HPDE6-E6E7 (cell line): ENCODE measurements around the gene CUX1.
"Not testable (repeated sequence)": the region's sequence is repeated elsewhere in the genome, so short reads cannot be mapped to it uniquely, and the experiment has no call there.

Experiments
- DNase-seq: peaks from one replicate; pipeline ENCODE4 v3.0.0; 2011; ENCODE audit warnings: missing footprints; ENCODE audit errors: extremely low spot score

The CUX1 gene

GRCh38 chr7:101917566-101917965, 100.1 kb downstream of the CUX1 start:
- DNase-seq, result no peak

GRCh38 chr7:101918426-101918825, 101.0 kb downstream of the CUX1 start:
- DNase-seq, result no peak

- no peak for DNase-seq
Measured at GRCh38 chr7:101919363-101920115, 102.1 kb downstream of the CUX1 start.

- no peak for DNase-seq
Measured at GRCh38 chr7:101921061-101921460, 103.6 kb downstream of the CUX1 start.

- DNase-seq, result not testable (repeated sequence)
Measured at GRCh38 chr7:101921546-101922489, 104.4 kb downstream of the CUX1 start.

- DNase-seq, result no peak
Measured at GRCh38 chr7:101922631-101923601, 105.5 kb downstream of the CUX1 start.

- DNase-seq, result no peak
Measured at GRCh38 chr7:101923602-101923985, 106.2 kb downstream of the CUX1 start.

- DNase-seq, result no peak
Measured at GRCh38 chr7:101924171-101924570, 106.7 kb downstream of the CUX1 start.

- no peak for DNase-seq
Measured at GRCh38 chr7:101926265-101926664, 108.8 kb downstream of the CUX1 start.

- no peak for DNase-seq
Measured at GRCh38 chr7:101927389-101927788, 110.0 kb downstream of the CUX1 start.

- no peak for DNase-seq
Measured at GRCh38 chr7:101927802-101928201, 110.4 kb downstream of the CUX1 start.

GRCh38 chr7:101929256-101929655, 111.8 kb downstream of the CUX1 start:
- DNase-seq, result no peak

GRCh38 chr7:101929911-101930310, 112.5 kb downstream of the CUX1 start:
- DNase-seq, result not testable (repeated sequence)

- no peak for DNase-seq
Measured at GRCh38 chr7:101932083-101932482, 114.7 kb downstream of the CUX1 start.

- no peak for DNase-seq
Measured at GRCh38 chr7:101933028-101933427, 115.6 kb downstream of the CUX1 start.

GRCh38 chr7:101933688-101934121, 116.3 kb downstream of the CUX1 start:
- no peak for DNase-seq

- no peak for DNase-seq
Measured at GRCh38 chr7:101934618-101935017, 117.2 kb downstream of the CUX1 start.

GRCh38 chr7:101935521-101936141, 118.2 kb downstream of the CUX1 start:
- no peak for DNase-seq

GRCh38 chr7:101936223-101936610, 118.8 kb downstream of the CUX1 start:
- DNase-seq, result no peak

- no peak for DNase-seq
Measured at GRCh38 chr7:101936611-101937231, 119.3 kb downstream of the CUX1 start.
